ENCODE data around the gene CFAP53.

CFAP53 gene

DNA sequence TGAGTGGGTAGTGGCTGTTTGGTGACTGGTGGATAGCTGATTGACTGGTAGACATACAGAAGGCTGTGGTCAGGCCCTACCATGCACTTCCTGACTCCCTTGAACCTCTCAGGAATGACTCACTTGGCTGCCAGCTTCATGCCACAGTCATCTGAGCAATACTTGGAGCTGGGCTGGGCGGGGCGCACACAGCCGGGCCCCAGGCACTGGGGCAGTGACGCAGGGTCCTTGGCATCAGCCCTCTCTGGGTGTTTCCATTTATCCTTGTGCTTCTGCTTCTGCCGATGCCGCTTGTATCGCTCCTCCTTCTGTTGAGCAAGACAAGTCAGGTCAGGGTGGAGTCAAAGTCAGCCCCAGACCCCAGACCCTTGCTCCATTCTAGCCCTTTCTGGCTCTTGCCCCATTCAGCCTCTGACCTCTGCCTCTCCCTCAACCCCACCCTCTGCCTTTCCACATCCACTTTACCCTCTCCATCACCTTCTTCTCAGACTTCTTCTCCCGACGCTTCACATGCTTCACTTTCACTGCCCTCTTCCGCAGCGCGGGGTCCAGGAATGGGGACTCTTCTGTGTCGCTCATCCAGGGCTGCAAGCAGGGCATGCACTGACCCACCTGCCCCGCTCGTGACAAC is 18.1 kb upstream of the CFAP53 start:
- Mint-ChIP-seq H3K27me3 (no peaks in the 10 kb centered on the region), H3K9me3 (no peaks in the 10 kb centered on the region), H3K4me1 (peaks cover 70% of the 10 kb centered on the region), H3K36me3 (peaks cover 60% of the 10 kb centered on the region), H3K4me3 (peak overlapping the region; percentile 45), H3K27ac (no peak overlapping the region)
- CTCF ChIA-PET: no interaction called here
- no peak for DNase-seq

DNA sequence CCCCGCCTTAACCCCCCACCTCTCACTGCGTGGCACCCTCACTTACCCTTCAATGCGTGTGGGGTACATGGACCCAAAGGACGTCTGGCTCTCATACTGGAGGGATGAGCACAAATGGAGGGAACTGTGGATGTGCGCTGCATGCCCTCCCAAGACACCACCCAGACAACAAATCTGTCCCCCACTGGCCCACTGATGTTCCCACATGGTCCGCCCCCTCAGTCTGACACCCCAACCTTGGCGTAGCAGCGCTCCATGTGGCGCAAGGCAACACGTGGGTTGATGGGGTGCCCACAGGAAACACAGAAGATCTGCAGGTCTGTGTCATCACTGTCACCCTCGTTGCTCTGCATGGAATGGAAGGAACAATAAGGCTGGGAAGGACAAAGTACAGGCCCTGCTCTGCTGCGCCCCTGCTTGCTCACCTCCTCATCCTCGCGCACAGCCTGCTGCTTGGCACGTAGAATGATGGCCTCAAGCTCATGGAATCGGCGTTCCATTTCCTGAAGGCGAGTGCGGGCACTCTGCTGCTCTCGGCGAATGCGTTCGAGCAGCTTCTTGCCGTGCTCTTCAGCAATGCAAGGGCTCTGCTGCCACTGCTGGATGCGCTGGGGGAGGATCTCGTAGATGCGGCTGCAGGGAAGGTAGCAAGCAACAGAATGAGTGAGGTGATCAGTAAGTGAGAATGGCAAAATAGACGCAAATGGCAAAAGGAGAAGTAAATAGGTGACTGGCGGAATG is 17.3 kb upstream of the CFAP53 start:
- H3K27me3 Mint-ChIP-seq: no peaks in the 10 kb centered on the region
- CTCF ChIA-PET: interaction anchor here (3.8 kb wide), 1 partner anchor 73 kb away, joined by 21 read pairs; no protein-coding TSS in a partner anchor
- H3K36me3 Mint-ChIP-seq: peaks cover 66% of the 10 kb centered on the region
- DNase-seq: no peak
- peak overlapping the region; percentile 45 for H3K4me3 Mint-ChIP-seq
- peaks cover 70% of the 10 kb centered on the region for H3K4me1 Mint-ChIP-seq
- peak overlapping the region; percentile 66 for H3K27ac Mint-ChIP-seq
- H3K9me3 Mint-ChIP-seq: no peaks in the 10 kb centered on the region

DNA sequence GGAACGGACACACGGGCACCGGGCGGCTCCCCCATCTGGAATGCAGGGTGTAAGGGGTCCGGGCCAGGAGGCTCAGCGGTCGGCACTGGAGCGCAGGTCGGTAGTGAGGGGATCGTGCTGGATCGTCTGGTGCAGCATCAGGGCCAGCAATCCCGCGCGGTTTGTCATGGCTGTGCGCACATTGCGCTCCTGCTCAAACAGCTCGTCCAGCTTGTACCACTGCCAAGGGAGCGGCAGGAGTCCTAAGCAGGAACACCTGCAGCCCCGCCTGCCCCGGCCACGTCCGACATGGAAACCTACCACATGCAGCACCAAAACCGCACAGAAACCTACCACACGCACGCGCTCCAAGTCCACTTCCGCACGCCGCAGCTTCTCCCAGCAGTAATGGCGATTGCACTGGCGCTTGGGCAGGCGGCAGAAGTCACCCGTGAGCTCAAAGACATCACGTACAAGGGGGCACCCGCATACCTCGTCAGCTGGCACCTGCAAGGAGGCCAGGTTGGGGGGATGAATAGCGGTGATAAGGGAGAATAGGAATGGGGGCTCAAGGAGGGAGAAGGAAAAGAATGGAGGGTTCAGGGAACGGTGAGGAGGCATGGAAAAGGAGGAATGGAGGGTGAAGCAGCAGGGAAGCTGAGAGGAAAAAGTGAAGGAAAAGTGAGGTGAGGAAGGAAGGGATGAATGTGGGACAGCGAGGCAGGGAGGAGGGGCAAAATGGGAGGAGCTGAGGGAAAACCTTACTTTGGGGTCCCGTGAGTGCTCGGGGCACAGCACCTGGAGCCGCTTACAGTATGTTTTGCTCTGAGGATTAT is 16.4 kb upstream of the CFAP53 start:
- Mint-ChIP-seq H3K4me3 (peak overlapping the region; percentile 98), H3K4me1 (peaks cover 74% of the 10 kb centered on the region), H3K36me3 (peaks cover 69% of the 10 kb centered on the region)

DNA sequence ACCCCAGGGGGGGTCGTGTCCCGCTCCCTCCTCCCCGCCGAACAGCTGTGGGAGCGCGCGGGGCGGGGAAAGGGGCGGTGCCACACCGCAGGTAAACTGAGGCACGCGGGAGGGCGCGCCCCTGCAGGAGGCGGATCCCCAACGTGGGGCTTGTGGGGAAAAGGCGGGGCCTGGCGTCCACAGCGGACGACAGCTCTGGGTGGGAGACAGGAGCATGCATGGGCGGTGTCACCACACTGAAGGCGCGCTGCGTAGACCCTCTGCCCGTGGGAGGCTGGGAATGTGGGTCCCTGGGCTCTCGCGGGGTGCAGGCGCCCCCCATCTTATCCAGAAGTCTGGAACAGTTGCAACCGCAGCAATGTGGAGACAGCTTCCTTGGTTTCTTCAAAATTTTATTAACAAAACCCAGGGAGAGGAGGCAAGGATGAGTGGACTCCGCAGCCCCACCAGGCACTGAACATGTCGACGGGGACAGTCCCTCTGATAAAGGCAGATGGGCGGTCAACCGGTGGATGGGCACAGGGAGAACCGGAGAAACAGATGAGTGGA is 15.8 kb upstream of the CFAP53 start:
- CTCF ChIA-PET: interaction anchor here (2.0 to 3.8 kb wide), 3 partner anchors 11 to 75 kb away, joined by 9 to 21 read pairs (median 15); partner anchors contain the start of gene CFAP53
- H3K27me3 Mint-ChIP-seq: no peaks in the 10 kb centered on the region
- peak overlapping the region; percentile 94 for H3K27ac Mint-ChIP-seq
- H3K9me3 Mint-ChIP-seq: no peaks in the 10 kb centered on the region
- H3K36me3 Mint-ChIP-seq: peaks cover 64% of the 10 kb centered on the region
- DNase-seq: no peak
- peak overlapping the region; percentile 98 for H3K4me3 Mint-ChIP-seq
- peaks cover 70% of the 10 kb centered on the region for H3K4me1 Mint-ChIP-seq

More for the DNA sequence above, 16.4 kb upstream of the CFAP53 start:
- Mint-ChIP-seq H3K27ac (peak overlapping the region; percentile 94), H3K27me3 (no peaks in the 10 kb centered on the region), H3K9me3 (no peaks in the 10 kb centered on the region)
- no peak for DNase-seq
- CTCF ChIA-PET: interaction anchor here (2.0 to 3.8 kb wide), 3 partner anchors 12 to 74 kb away, joined by 9 to 21 read pairs (median 15); partner anchors contain the start of gene CFAP53

GRCh38 chr18:50281295-50281971 is 15.1 kb upstream of the CFAP53 start, which contains the start of gene MBD1:
Gene MBD1 (minus strand): TSS chr18:50281523. CDS start chr18:50279992, 1,531 bp downstream.
- Mint-ChIP-seq H3K4me1 (peaks cover 64% of the 10 kb centered on the region), H3K9me3 (no peaks in the 10 kb centered on the region), H3K27ac (peak within 1 kb of the TSS; percentile 94), H3K27me3 (no peaks in the 10 kb centered on the region), H3K36me3 (peaks cover 65% of the 10 kb centered on the region), H3K4me3 (peak within 1 kb of the TSS; percentile 98)
- peak; percentile 98 for DNase-seq
- CTCF ChIA-PET: interaction anchor here (2.0 to 3.8 kb wide), 3 partner anchors 11 to 76 kb away, joined by 9 to 21 read pairs (median 15); partner anchors contain the start of gene CFAP53

DNA sequence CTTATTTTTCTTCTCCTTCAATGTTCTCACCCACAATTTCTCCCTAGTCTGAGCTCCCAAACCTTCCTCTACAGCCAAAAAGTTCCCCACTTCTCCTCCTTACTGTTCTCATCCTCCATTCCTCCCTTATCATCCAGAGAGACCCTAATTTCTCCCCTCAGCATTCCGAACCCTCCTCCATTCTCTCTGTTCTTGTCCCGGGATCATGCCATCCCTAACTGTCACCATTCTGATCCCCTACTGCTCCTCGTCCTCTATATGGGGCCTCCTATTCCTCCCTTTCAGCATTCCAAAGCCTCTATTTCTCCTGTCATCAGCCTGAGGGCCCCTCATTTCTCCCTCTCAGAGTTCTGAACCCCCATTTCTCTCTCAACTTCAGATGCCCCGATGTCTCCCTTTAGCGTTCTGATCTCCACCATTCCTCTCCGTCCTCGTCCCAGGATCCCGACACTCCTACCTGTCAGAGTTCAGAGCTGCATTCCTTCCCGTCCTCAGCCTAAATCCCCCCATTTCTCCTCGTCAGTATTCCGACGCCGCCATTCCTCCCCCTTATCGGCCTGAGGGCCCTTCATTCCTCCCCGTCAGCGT is 14.5 kb upstream of the CFAP53 start:
- Mint-ChIP-seq H3K27ac (peak overlapping the region; percentile 94), H3K27me3 (no peaks in the 10 kb centered on the region), H3K4me3 (peak overlapping the region; percentile 98), H3K9me3 (no peaks in the 10 kb centered on the region), H3K4me1 (peaks cover 59% of the 10 kb centered on the region), H3K36me3 (peaks cover 66% of the 10 kb centered on the region)
- no peak for DNase-seq
- CTCF ChIA-PET: interaction anchor here (2.0 to 3.8 kb wide), 3 partner anchors 10 to 76 kb away, joined by 9 to 21 read pairs (median 15); partner anchors contain the start of gene CFAP53

DNA sequence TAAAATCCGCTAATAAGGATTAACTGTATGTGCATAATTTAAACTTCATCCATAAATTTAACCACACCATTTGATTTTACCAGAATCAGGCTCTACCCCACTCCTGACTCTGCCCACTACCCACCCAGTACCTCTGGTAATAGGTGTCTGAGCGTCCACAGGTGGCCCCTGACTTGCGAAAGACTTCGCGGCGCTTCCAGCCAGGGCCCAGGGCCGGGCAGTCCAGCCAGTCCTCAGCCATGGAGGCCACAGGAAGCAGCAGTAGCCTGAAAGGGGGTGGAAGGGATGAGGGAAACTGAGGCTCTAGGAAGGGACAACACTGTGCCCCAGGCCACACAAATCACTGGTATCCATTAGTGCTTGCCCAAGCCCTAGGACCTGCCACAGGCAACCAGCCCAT is 13.5 kb upstream of the CFAP53 start:
- CTCF ChIA-PET: interaction anchor here (1.1 kb wide), 1 partner anchor 11 kb away, joined by 9 read pairs; no protein-coding TSS in a partner anchor
- no peaks in the 10 kb centered on the region for H3K27me3 Mint-ChIP-seq
- no peak for DNase-seq
- H3K9me3 Mint-ChIP-seq: no peaks in the 10 kb centered on the region
- H3K27ac Mint-ChIP-seq: no peak overlapping the region
- peak overlapping the region; percentile 98 for H3K4me3 Mint-ChIP-seq
- peaks cover 67% of the 10 kb centered on the region for H3K36me3 Mint-ChIP-seq
- H3K4me1 Mint-ChIP-seq: peaks cover 56% of the 10 kb centered on the region

- Mint-ChIP-seq H3K36me3 (peaks cover 60% of the 10 kb centered on the region), H3K4me3 (no peak overlapping the region), H3K27ac (no peak overlapping the region), H3K27me3 (no peaks in the 10 kb centered on the region), H3K4me1 (peaks cover 43% of the 10 kb centered on the region), H3K9me3 (no peaks in the 10 kb centered on the region)
- no peak for DNase-seq
- CTCF ChIA-PET: interaction anchor here (1.0 to 1.2 kb wide), 2 partner anchors 38 to 79 kb away, joined by 3 read pairs; no protein-coding TSS in a partner anchor
Measured at GRCh38 chr18:50277942-50278341, 11.6 kb upstream of the CFAP53 start.

DNA sequence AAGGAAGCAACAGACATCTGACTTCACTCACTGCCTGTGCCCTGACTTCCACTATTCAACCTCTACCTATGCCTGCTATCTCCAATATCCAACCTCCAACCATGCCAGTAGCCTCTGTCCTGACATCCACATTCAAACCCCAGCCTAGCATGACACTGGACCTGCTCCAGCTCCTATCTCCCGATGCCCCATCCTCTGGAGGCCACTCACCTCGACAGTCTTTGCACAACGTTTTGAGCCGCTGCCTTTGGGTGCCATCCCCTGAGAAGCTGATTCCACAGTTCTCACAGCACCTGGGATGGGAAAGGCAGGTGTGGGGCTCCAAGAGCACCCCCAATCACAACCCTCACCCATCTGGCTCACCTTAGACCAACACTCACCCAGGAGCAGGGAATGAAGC is 10.2 kb upstream of the CFAP53 start:
- no peak for DNase-seq
- Mint-ChIP-seq H3K36me3 (peaks cover 63% of the 10 kb centered on the region), H3K27me3 (no peaks in the 10 kb centered on the region), H3K9me3 (no peaks in the 10 kb centered on the region), H3K4me3 (no peak overlapping the region), H3K27ac (no peak overlapping the region), H3K4me1 (peaks cover 31% of the 10 kb centered on the region)
- CTCF ChIA-PET: no interaction called here

- CTCF ChIA-PET: interaction anchor here (1.7 kb wide), 1 partner anchor 82 kb away, joined by 7 read pairs; no protein-coding TSS in a partner anchor
- H3K27me3 Mint-ChIP-seq: no peaks in the 10 kb centered on the region
- H3K36me3 Mint-ChIP-seq: peaks cover 60% of the 10 kb centered on the region
- no peak overlapping the region for H3K27ac Mint-ChIP-seq
- H3K9me3 Mint-ChIP-seq: no peaks in the 10 kb centered on the region
- H3K4me1 Mint-ChIP-seq: peaks cover 23% of the 10 kb centered on the region
- no peak for DNase-seq
- no peak overlapping the region for H3K4me3 Mint-ChIP-seq
Measured at GRCh38 chr18:50275503-50276036, 9.3 kb upstream of the CFAP53 start.

GRCh38 chr18:50274941-50275340 is 8.6 kb upstream of the CFAP53 start:
- H3K27ac Mint-ChIP-seq: peak overlapping the region; percentile 46
- H3K4me1 Mint-ChIP-seq: peaks cover 17% of the 10 kb centered on the region
- CTCF ChIA-PET: interaction anchor here (1.7 kb wide), 1 partner anchor 82 kb away, joined by 7 read pairs; no protein-coding TSS in a partner anchor
- DNase-seq: no peak
- no peaks in the 10 kb centered on the region for H3K9me3 Mint-ChIP-seq
- H3K4me3 Mint-ChIP-seq: no peak overlapping the region
- H3K36me3 Mint-ChIP-seq: peaks cover 62% of the 10 kb centered on the region
- H3K27me3 Mint-ChIP-seq: no peaks in the 10 kb centered on the region

- DNase-seq: no peak
- H3K27ac Mint-ChIP-seq: no peak overlapping the region
- H3K4me1 Mint-ChIP-seq: peaks cover 11% of the 10 kb centered on the region
- H3K4me3 Mint-ChIP-seq: no peak overlapping the region
- H3K36me3 Mint-ChIP-seq: peaks cover 64% of the 10 kb centered on the region
- H3K27me3 Mint-ChIP-seq: no peaks in the 10 kb centered on the region
- no peaks in the 10 kb centered on the region for H3K9me3 Mint-ChIP-seq
- CTCF ChIA-PET: interaction anchor here (0.8 to 1.7 kb wide), 2 partner anchors 55 to 83 kb away, joined by 3 to 7 read pairs; no protein-coding TSS in a partner anchor
Measured at GRCh38 chr18:50274044-50274442, 7.7 kb upstream of the CFAP53 start.
